ENCODE measurements around the gene ARID3C.

Gene ARID3C

GRCh38 chr9:34591917-34592866, 36.7 kb downstream of the ARID3C start:
- no peak for DNase-seq

GRCh38 chr9:34591248-34591916, 37.5 kb downstream of the ARID3C start:
- peak; percentile 83 for DNase-seq

GRCh38 chr9:34590381-34591247, 38.3 kb downstream of the ARID3C start:
- DNase-seq, result peak; percentile 18

GRCh38 chr9:34589636-34590380, 39.1 kb downstream of the ARID3C start, which contains the start of gene CNTFR:
Gene CNTFR (minus strand): TSS chr9:34589724. CDS start chr9:34568981, 20,743 bp downstream.
- DNase-seq, result no peak

- DNase-seq, result no peak
Measured at GRCh38 chr9:34588671-34589635, 39.9 kb downstream of the ARID3C start.

GRCh38 chr9:34587271-34587670, 41.6 kb downstream of the ARID3C start:
- DNase-seq, result no peak

GRCh38 chr9:34585946-34586669, 42.8 kb downstream of the ARID3C start:
- DNase-seq, result no peak

GRCh38 chr9:34584970-34585369, 43.9 kb downstream of the ARID3C start:
- DNase-seq, result no peak

GRCh38 chr9:34582787-34583186, 46.1 kb downstream of the ARID3C start:
- no peak for DNase-seq

- DNase-seq, result no peak
Measured at GRCh38 chr9:34581318-34581717, 47.5 kb downstream of the ARID3C start.

GRCh38 chr9:34580358-34580757, 48.5 kb downstream of the ARID3C start:
- no peak for DNase-seq

- DNase-seq, result no peak
Measured at GRCh38 chr9:34579808-34580163, 49.1 kb downstream of the ARID3C start.

- DNase-seq, result no peak
Measured at GRCh38 chr9:34579104-34579807, 49.6 kb downstream of the ARID3C start.

- no peak for DNase-seq
Measured at GRCh38 chr9:34578241-34579103, 50.4 kb downstream of the ARID3C start.

- no peak for DNase-seq
Measured at GRCh38 chr9:34577400-34578240, 51.2 kb downstream of the ARID3C start.

- DNase-seq, result no peak
Measured at GRCh38 chr9:34576597-34577399, 52.1 kb downstream of the ARID3C start.

Measured in stimulated activated CD4-positive, alpha-beta T cell treated with anti-CD3 and anti-CD28 coated beads, Interleukin-4, amount 100 ng/mL, for 24 hours (primary cell).